ENCODE measurements around the gene SPAG9. TPM values are rescaled to one million over a fixed set of nuclear protein-coding genes. Genes with fewer than 3 reads are reported as not detected.

The SPAG9 gene
- total and polyA plus RNA-seq, 2 experiments from 2014 or later = 13.7 to 45.0 TPM

DNA sequence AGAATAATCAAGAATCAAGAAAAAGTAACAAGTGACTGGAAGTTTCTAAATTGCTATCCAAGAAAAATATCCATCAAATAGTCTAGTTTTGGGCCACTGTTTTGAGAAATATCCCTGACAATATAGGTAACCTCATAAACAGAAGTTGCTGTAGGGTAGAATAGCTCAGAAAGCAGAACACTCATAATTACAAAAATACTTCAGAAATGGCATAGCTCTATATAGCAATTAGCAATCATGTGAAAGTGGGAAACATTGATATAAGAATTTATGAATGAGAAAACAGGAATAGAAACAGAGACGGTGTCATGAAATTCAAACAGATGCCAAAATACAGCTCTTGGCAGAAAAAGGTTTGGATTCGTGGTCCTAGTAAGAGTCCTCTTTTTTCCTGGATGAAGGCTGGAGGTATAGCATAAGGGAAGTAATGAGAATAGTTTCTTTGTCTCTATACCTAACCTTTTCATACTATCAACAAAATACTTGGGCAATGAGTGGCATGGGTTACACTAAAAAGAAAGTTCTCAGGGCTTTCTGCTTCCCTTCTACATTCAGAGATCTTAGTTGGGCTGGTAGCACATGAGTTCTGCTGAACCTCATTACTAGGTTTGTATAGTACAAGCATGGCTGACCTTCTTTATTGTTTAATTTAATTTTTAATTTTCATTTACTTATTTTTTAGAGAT, 33.5 kb downstream of the SPAG9 start:
- H2AFZ ChIP-seq = no peak overlapping the region
- H3K4me2 ChIP-seq = no peak overlapping the region
- peaks cover 5% of the 10 kb centered on the region; the same call in 1 of the 2 replicates for H4K20me1 ChIP-seq (replicated peaks; ENCODE audit: insufficient read depth)
- no peaks in the 10 kb centered on the region for H3K4me1 Mint-ChIP-seq
- H3K4me1 ChIP-seq (ENCODE audit: insufficient read depth) = no peaks in the 10 kb centered on the region
- ATAC-seq (no peak), DNase-seq (ENCODE audit: low spot score) (no peak)
- no peaks in the 10 kb centered on the region for H3K27me3 ChIP-seq (ENCODE audit: insufficient read depth)
- no peaks in the 10 kb centered on the region for H3K27me3 Mint-ChIP-seq (ENCODE audit: insufficient read depth, low read depth, poor library complexity)
- H3K36me3 Mint-ChIP-seq (ENCODE audit: low read depth) = no peaks in the 10 kb centered on the region
- no peak overlapping the region for H3K27ac ChIP-seq (ENCODE audit: low read depth)
- H3K4me3 ChIP-seq = no peak overlapping the region
- H3K4me3 Mint-ChIP-seq = no peak overlapping the region
- TF ChIP-seq ZNF331 (CRISPR knock-in tag; IDR thresholded peaks at IDR 0.05; ENCODE audit: low read depth) = no peak
- TF ChIP-seq EZH2phosphoT487 (IDR thresholded peaks at IDR 0.05; ENCODE audit: unreplicated experiment) = no peak
- TF ChIP-seq POLR2AphosphoS5 (IDR thresholded peaks at IDR 0.05; ENCODE audit: low read depth) = no peak
- TF ChIP-seq, protein P1, sequence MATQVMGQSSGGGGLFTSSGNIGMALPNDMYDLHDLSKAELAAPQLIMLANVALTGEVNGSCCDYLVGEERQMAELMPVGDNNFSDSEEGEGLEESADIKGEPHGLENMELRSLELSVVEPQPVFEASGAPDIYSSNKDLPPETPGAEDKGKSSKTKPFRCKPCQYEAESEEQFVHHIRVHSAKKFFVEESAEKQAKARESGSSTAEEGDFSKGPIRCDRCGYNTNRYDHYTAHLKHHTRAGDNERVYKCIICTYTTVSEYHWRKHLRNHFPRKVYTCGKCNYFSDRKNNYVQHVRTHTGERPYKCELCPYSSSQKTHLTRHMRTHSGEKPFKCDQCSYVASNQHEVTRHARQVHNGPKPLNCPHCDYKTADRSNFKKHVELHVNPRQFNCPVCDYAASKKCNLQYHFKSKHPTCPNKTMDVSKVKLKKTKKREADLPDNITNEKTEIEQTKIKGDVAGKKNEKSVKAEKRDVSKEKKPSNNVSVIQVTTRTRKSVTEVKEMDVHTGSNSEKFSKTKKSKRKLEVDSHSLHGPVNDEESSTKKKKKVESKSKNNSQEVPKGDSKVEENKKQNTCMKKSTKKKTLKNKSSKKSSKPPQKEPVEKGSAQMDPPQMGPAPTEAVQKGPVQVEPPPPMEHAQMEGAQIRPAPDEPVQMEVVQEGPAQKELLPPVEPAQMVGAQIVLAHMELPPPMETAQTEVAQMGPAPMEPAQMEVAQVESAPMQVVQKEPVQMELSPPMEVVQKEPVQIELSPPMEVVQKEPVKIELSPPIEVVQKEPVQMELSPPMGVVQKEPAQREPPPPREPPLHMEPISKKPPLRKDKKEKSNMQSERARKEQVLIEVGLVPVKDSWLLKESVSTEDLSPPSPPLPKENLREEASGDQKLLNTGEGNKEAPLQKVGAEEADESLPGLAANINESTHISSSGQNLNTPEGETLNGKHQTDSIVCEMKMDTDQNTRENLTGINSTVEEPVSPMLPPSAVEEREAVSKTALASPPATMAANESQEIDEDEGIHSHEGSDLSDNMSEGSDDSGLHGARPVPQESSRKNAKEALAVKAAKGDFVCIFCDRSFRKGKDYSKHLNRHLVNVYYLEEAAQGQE (IDR thresholded peaks at IDR 0.05; ENCODE audit: unreplicated experiment) = no peak
- TF ChIP-seq EZH2 (IDR thresholded peaks at IDR 0.05; ENCODE audit: low read depth, unreplicated experiment) = no peak
- TF ChIP-seq JUNB (IDR thresholded peaks at IDR 0.05; ENCODE audit: unreplicated experiment) = no peak
- TF ChIP-seq CREB1 (CRISPR knock-in tag; IDR thresholded peaks at IDR 0.05; ENCODE audit: low read depth) = no peak
- TF ChIP-seq NANOG (IDR thresholded peaks at IDR 0.05; ENCODE audit: borderline replicate concordance) = no peak
- TF ChIP-seq, protein P2, sequence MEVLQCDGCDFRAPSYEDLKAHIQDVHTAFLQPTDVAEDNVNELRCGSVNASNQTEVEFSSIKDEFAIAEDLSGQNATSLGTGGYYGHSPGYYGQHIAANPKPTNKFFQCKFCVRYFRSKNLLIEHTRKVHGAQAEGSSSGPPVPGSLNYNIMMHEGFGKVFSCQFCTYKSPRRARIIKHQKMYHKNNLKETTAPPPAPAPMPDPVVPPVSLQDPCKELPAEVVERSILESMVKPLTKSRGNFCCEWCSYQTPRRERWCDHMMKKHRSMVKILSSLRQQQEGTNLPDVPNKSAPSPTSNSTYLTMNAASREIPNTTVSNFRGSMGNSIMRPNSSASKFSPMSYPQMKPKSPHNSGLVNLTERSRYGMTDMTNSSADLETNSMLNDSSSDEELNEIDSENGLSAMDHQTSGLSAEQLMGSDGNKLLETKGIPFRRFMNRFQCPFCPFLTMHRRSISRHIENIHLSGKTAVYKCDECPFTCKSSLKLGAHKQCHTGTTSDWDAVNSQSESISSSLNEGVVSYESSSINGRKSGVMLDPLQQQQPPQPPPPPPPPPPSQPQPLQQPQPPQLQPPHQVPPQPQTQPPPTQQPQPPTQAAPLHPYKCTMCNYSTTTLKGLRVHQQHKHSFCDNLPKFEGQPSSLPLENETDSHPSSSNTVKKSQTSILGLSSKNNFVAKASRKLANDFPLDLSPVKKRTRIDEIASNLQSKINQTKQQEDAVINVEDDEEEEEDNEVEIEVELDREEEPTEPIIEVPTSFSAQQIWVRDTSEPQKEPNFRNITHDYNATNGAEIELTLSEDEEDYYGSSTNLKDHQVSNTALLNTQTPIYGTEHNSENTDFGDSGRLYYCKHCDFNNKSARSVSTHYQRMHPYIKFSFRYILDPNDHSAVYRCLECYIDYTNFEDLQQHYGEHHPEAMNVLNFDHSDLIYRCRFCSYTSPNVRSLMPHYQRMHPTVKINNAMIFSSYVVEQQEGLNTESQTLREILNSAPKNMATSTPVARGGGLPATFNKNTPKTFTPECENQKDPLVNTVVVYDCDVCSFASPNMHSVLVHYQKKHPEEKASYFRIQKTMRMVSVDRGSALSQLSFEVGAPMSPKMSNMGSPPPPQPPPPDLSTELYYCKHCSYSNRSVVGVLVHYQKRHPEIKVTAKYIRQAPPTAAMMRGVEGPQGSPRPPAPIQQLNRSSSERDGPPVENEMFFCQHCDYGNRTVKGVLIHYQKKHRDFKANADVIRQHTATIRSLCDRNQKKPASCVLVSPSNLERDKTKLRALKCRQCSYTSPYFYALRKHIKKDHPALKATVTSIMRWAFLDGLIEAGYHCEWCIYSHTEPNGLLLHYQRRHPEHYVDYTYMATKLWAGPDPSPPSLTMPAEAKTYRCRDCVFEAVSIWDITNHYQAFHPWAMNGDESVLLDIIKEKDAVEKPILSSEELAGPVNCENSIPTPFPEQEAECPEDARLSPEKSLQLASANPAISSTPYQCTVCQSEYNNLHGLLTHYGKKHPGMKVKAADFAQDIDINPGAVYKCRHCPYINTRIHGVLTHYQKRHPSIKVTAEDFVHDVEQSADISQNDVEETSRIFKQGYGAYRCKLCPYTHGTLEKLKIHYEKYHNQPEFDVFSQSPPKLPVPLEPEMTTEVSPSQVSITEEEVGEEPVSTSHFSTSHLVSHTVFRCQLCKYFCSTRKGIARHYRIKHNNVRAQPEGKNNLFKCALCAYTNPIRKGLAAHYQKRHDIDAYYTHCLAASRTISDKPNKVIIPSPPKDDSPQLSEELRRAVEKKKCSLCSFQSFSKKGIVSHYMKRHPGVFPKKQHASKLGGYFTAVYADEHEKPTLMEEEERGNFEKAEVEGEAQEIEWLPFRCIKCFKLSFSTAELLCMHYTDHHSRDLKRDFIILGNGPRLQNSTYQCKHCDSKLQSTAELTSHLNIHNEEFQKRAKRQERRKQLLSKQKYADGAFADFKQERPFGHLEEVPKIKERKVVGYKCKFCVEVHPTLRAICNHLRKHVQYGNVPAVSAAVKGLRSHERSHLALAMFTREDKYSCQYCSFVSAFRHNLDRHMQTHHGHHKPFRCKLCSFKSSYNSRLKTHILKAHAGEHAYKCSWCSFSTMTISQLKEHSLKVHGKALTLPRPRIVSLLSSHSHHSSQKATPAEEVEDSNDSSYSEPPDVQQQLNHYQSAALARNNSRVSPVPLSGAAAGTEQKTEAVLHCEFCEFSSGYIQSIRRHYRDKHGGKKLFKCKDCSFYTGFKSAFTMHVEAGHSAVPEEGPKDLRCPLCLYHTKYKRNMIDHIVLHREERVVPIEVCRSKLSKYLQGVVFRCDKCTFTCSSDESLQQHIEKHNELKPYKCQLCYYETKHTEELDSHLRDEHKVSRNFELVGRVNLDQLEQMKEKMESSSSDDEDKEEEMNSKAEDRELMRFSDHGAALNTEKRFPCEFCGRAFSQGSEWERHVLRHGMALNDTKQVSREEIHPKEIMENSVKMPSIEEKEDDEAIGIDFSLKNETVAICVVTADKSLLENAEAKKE (CRISPR knock-in tag; IDR thresholded peaks at IDR 0.05) = no peak
- no peak for TF ChIP-seq STAT1 (IDR thresholded peaks at IDR 0.05; ENCODE audit: unreplicated experiment)
- TF ChIP-seq, protein P3, sequence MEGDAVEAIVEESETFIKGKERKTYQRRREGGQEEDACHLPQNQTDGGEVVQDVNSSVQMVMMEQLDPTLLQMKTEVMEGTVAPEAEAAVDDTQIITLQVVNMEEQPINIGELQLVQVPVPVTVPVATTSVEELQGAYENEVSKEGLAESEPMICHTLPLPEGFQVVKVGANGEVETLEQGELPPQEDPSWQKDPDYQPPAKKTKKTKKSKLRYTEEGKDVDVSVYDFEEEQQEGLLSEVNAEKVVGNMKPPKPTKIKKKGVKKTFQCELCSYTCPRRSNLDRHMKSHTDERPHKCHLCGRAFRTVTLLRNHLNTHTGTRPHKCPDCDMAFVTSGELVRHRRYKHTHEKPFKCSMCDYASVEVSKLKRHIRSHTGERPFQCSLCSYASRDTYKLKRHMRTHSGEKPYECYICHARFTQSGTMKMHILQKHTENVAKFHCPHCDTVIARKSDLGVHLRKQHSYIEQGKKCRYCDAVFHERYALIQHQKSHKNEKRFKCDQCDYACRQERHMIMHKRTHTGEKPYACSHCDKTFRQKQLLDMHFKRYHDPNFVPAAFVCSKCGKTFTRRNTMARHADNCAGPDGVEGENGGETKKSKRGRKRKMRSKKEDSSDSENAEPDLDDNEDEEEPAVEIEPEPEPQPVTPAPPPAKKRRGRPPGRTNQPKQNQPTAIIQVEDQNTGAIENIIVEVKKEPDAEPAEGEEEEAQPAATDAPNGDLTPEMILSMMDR (conservative IDR thresholded peaks at IDR 0.05; ENCODE audit: low read depth in 2 of 2) = no peak
- TF ChIP-seq, protein P4, sequence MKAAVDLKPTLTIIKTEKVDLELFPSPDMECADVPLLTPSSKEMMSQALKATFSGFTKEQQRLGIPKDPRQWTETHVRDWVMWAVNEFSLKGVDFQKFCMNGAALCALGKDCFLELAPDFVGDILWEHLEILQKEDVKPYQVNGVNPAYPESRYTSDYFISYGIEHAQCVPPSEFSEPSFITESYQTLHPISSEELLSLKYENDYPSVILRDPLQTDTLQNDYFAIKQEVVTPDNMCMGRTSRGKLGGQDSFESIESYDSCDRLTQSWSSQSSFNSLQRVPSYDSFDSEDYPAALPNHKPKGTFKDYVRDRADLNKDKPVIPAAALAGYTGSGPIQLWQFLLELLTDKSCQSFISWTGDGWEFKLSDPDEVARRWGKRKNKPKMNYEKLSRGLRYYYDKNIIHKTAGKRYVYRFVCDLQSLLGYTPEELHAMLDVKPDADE (IDR thresholded peaks at IDR 0.05) = no peak
- TF ChIP-seq ZNF114 (CRISPR knock-in tag; IDR thresholded peaks at IDR 0.05) = no peak
- no peaks in the 10 kb centered on the region for H3K9me2 ChIP-seq (ENCODE audit: insufficient read depth)
- no peaks in the 10 kb centered on the region for H3K9me3 Mint-ChIP-seq
- H3K27ac Mint-ChIP-seq = no peak overlapping the region
- H3F3A ChIP-seq (replicated peaks; ENCODE audit: low read depth) = no peaks in the 10 kb centered on the region
- H3K36me3 ChIP-seq (ENCODE audit: insufficient read depth) = no peaks in the 10 kb centered on the region
- peaks cover 62% of the 10 kb centered on the region for H3K79me2 ChIP-seq (replicated peaks; ENCODE audit: insufficient read depth)
